Fibroblast of skin of scalp (primary cell): ENCODE measurements around the gene MPND. TPM values are rescaled to one million over a fixed set of nuclear protein-coding genes. Genes with fewer than 3 reads are reported as not detected.

Experiments
- DNase-seq: peaks from one replicate; pipeline ENCODE4 v3.0.0-alpha.2; 2013
- polyA plus RNA-seq, 2 experiments: library from polyadenylated mRNA; unstranded; fragments of 120-200 nt; gene quantifications; one replicate each; pipeline ENCODE4 v1.2.1, GENCODE V29; 2013; ENCODE audit not compliant: insufficient read length in 2 of 2

Gene MPND
- 16.0 TPM for polyA plus RNA-seq (2013, experiment 1 of 2; ENCODE audit: insufficient read length)
- 15.4 TPM for polyA plus RNA-seq (2013, experiment 2 of 2; ENCODE audit: insufficient read length)

GRCh38 chr19:4343370-4344307 is at the start of gene MPND:
Gene MPND (plus strand): TSS chr19:4343562. CDS start chr19:4343594, 32 bp downstream.
- peak; percentile 83 for DNase-seq

- no peak for DNase-seq
Observed at GRCh38 chr19:4294389-4294788, 49.0 kb upstream of the MPND start.

GRCh38 chr19:4295972-4296771 is 47.2 kb upstream of the MPND start:
- DNase-seq = peak; percentile 12

- DNase-seq = no peak
Observed at GRCh38 chr19:4297901-4298809, 45.2 kb upstream of the MPND start.

GRCh38 chr19:4298810-4299550 is 44.4 kb upstream of the MPND start:
- DNase-seq = no peak

GRCh38 chr19:4300589-4300988 is 42.8 kb upstream of the MPND start:
- no peak for DNase-seq

GRCh38 chr19:4301590-4302242 is 41.6 kb upstream of the MPND start:
- DNase-seq = no peak

- no peak for DNase-seq
Observed at GRCh38 chr19:4302243-4302640, 41.1 kb upstream of the MPND start, which contains the start of gene TMIGD2. Gene TMIGD2 (minus strand): TSS chr19:4302389. CDS start chr19:4302385, 4 bp downstream.

GRCh38 chr19:4303819-4304537 is 39.4 kb upstream of the MPND start:
- no peak for DNase-seq

- peak; percentile 72 for DNase-seq
Observed at GRCh38 chr19:4304538-4305256, 38.7 kb upstream of the MPND start, which contains the start of gene FSD1. Gene FSD1 (plus strand): TSS chr19:4304598. CDS start chr19:4304747, 149 bp downstream.

- no peak for DNase-seq
Observed at GRCh38 chr19:4305257-4305612, 38.1 kb upstream of the MPND start.

- DNase-seq = no peak
Observed at GRCh38 chr19:4305659-4306058, 37.7 kb upstream of the MPND start.

- no peak for DNase-seq
Observed at GRCh38 chr19:4310247-4311121, 32.9 kb upstream of the MPND start.

- DNase-seq = no peak
Observed at GRCh38 chr19:4313847-4314490, 29.4 kb upstream of the MPND start.

GRCh38 chr19:4316956-4317355 is 26.4 kb upstream of the MPND start:
- DNase-seq = no peak

- no peak for DNase-seq
Observed at GRCh38 chr19:4318460-4318859, 24.9 kb upstream of the MPND start.

- no peak for DNase-seq
Observed at GRCh38 chr19:4319067-4319718, 24.2 kb upstream of the MPND start.
